Naive thymus-derived CD4-positive, alpha-beta T cell (primary cell): ENCODE data around the gene ANKRD23. TPM values are rescaled to one million over a fixed set of nuclear protein-coding genes. Genes with fewer than 3 reads are reported as not detected.
A peak's percentile ranks its signal among the peaks of the same experiment; 100 is the strongest.

Experiments used
- ATAC-seq: fragments of 150-1000 bp; cut with Tn5 transposase; 2 replicates; pipeline ENCODE4 v1.10.0; 2021; ENCODE audit warnings: mild to moderate bottlenecking, moderate library complexity
- CTCF ChIA-PET: fragments of 350-600 bp; sonication (Branson Sonifier 250); formaldehyde crosslinking; loops from one replicate; lab custom pipeline; 2021; ENCODE audit warnings: antibody characterized with exemption; lab: Charles Lee
- POLR2A ChIA-PET: fragments of 350-600 bp; sonication (Branson Sonifier 250); formaldehyde crosslinking; loops from one replicate; lab custom pipeline; 2021; ENCODE audit warnings: antibody characterized with exemption, inconsistent platforms; lab: Charles Lee
- DNase-seq, 9 donors: peaks; one replicate each; pipeline versions ENCODE4 v3.0.0 to v3.0.0-alpha.2; 2020 to 2022; ENCODE audit warnings: mixed read lengths in 1 of 9
- H3K27ac ChIP-seq: one replicate; pipeline ENCODE4 v1.7.0; 2013; ENCODE audit warnings: mild to moderate bottlenecking, low read depth, low read length, moderate library complexity
- H3K27me3 ChIP-seq, 2 donors: one replicate each; pipeline ENCODE4 v1.7.0; 2013; ENCODE audit warnings: low read length in 2 of 2, mild to moderate bottlenecking in 2 of 2, moderate library complexity in 2 of 2; ENCODE audit not compliant: control insufficient read depth in 2 of 2, insufficient read depth in 2 of 2
- H3K36me3 ChIP-seq, 3 experiments: 1 replicate in 2 of 3; 2 replicates in 1 of 3; pipeline ENCODE4 v1.7.0; 2013; ENCODE audit warnings: low read length in 3 of 3, mild to moderate bottlenecking in 3 of 3, moderate library complexity in 1 of 3; ENCODE audit not compliant: insufficient read depth in 3 of 3, control insufficient read depth in 2 of 3
- H3K4me1 ChIP-seq, 2 donors: one replicate each; pipeline ENCODE4 v1.7.0; 2013; ENCODE audit warnings: low read length in 2 of 2, mild to moderate bottlenecking in 2 of 2, moderate library complexity in 1 of 2; ENCODE audit not compliant: control insufficient read depth in 2 of 2, insufficient read depth in 2 of 2
- H3K4me3 ChIP-seq: 2 replicates; pipeline ENCODE4 v1.7.0; 2013; ENCODE audit warnings: mild to moderate bottlenecking, low read length
- H3K9me3 ChIP-seq, 3 experiments: 1 replicate in 2 of 3; 2 replicates in 1 of 3; pipeline ENCODE4 v1.7.0; 2013; ENCODE audit warnings: low read length in 3 of 3; ENCODE audit not compliant: control insufficient read depth in 2 of 3
- H3K27ac Mint-ChIP-seq, 9 donors: one replicate each; pipeline ENCODE4 v1.8.0; 2020 to 2022; ENCODE audit warnings: mixed read lengths in 9 of 9, mild to moderate bottlenecking in 8 of 9, moderate library complexity in 5 of 9, inconsistent platforms in 2 of 9
- H3K27me3 Mint-ChIP-seq, 5 donors: one replicate each; pipeline ENCODE4 v1.8.0; 2021 to 2022; ENCODE audit warnings: mixed read lengths in 5 of 5, mild to moderate bottlenecking in 1 of 5
- H3K36me3 Mint-ChIP-seq, 5 donors: one replicate each; pipeline ENCODE4 v1.8.0; 2020 to 2022; ENCODE audit warnings: mixed read lengths in 5 of 5, mild to moderate bottlenecking in 3 of 5, inconsistent platforms in 1 of 5
- H3K4me1 Mint-ChIP-seq, 7 donors: one replicate each; pipeline ENCODE4 v1.8.0; 2020 to 2022; ENCODE audit warnings: mixed read lengths in 7 of 7, mild to moderate bottlenecking in 3 of 7, inconsistent platforms in 1 of 7
- H3K4me3 Mint-ChIP-seq, 10 donors: one replicate each; pipeline ENCODE4 v1.8.0; 2020 to 2022; ENCODE audit warnings: mild to moderate bottlenecking in 10 of 10, mixed read lengths in 10 of 10, moderate library complexity in 6 of 10, inconsistent platforms in 2 of 10
- H3K9me3 Mint-ChIP-seq, 11 donors: one replicate each; pipeline ENCODE4 v1.8.0; 2020 to 2022; ENCODE audit warnings: mixed read lengths in 11 of 11, mild to moderate bottlenecking in 4 of 11, inconsistent platforms in 1 of 11, moderate library complexity in 1 of 11
- intact Hi-C, 2 donors: fragments of 100-400 bp; cut with micrococcal nuclease; formaldehyde crosslinking; loops; one replicate each; pipeline ENCODE4 v1.15.1; 2023
- polyA plus RNA-seq, 2 donors: library from polyadenylated mRNA; unstranded; fragments of 300-500 nt; fragmentation: Illumina TruSeq; gene quantifications; one replicate each; pipeline ENCODE4 v1.2.3, GENCODE V29; 2021
- total RNA-seq, 6 experiments: library from RNA in 5 of 6; stranded (reverse) in 5 of 6; gene quantifications; 1 replicate in 5 of 6; 2 replicates in 1 of 6; pipeline ENCODE4 v1.2.3 and lab custom pipeline; 2021 to 2026

Gene ANKRD23
- total and polyA plus RNA-seq, 7 experiments from 2014 or later: 0.64 to 19.8 (median 11.7) TPM

- POLR2A ChIA-PET: no interaction called here
- no peak for ATAC-seq
- no peaks in the 10 kb centered on the region for H3K9me3 ChIP-seq
- Mint-ChIP-seq H3K36me3 (peaks cover 0 to 20% (median 8%) of the 10 kb centered on the region in 5 donors), H3K27me3 (no peaks in the 10 kb centered on the region), H3K27ac (no peak overlapping the region), H3K4me3 (no peak overlapping the region), H3K4me1 (peaks cover 0 to 20% (median 12%) of the 10 kb centered on the region in 7 donors), H3K9me3 (peaks cover 0 to 3% (median 0%) of the 10 kb centered on the region in 11 donors)
- no peak for DNase-seq
- intact Hi-C loops: no loop called here
- H3K27me3 ChIP-seq: no peaks in the 10 kb centered on the region
- no peak overlapping the region for H3K4me3 ChIP-seq
- H3K36me3 ChIP-seq: peaks cover 0 to 24% (median 5%) of the 10 kb centered on the region in 3 experiments
- CTCF ChIA-PET: no interaction called here
- H3K27ac ChIP-seq: no peak overlapping the region
- H3K4me1 ChIP-seq: peaks cover 4 to 9% of the 10 kb centered on the region in 2 donors
Observed at GRCh38 chr2:96844405-96844808, 586 bp upstream of the ANKRD23 start.

GRCh38 chr2:96842600-96842999 lies 1.2 kb downstream of the ANKRD23 start:
- Histone ChIP-seq H3K4me1 (peaks cover 12 to 16% of the 10 kb centered on the region in 2 donors), H3K27me3 (no peaks in the 10 kb centered on the region), H3K9me3 (no peaks in the 10 kb centered on the region), H3K4me3 (no peak overlapping the region), H3K36me3 (peaks cover 0 to 12% (median 0%) of the 10 kb centered on the region in 3 experiments), H3K27ac (no peak overlapping the region)
- Mint-ChIP-seq H3K27ac (peak overlapping the region in 3 of 9 donors; percentile 42 to 81 (median 49)), H3K4me3 (no peak overlapping the region), H3K9me3 (peaks cover 0 to 3% (median 0%) of the 10 kb centered on the region in 11 donors), H3K4me1 (peaks cover 0 to 30% (median 18%) of the 10 kb centered on the region in 7 donors), H3K36me3 (peaks cover 0 to 10% (median 2%) of the 10 kb centered on the region in 5 donors), H3K27me3 (no peaks in the 10 kb centered on the region)
- CTCF ChIA-PET: interaction anchor here (0.6 to 1.1 kb wide), 4 partner anchors 16 to 119 kb away, joined by 3 read pairs; partner anchors contain the start of gene ANKRD39
- POLR2A ChIA-PET: interaction anchor here (0.6 to 1.1 kb wide), 5 partner anchors 9 to 270 kb away, joined by 3 to 5 read pairs (median 3); partner anchors contain the start of gene ANKRD39
- no peak for ATAC-seq
- no peak for DNase-seq
- intact Hi-C loops: no loop called here

- no peaks in the 10 kb centered on the region for H3K9me3 ChIP-seq
- no peak overlapping the region for H3K27ac ChIP-seq
- H3K36me3 ChIP-seq: peaks cover 0 to 8% (median 0%) of the 10 kb centered on the region in 3 experiments
- CTCF ChIA-PET: no interaction called here
- Mint-ChIP-seq H3K27ac (peak overlapping the region in 4 of 9 donors; percentile 48 to 66 (median 62)), H3K36me3 (peaks cover 0 to 8% (median 0%) of the 10 kb centered on the region in 5 donors), H3K27me3 (no peaks in the 10 kb centered on the region), H3K4me1 (peaks cover 0 to 30% (median 18%) of the 10 kb centered on the region in 7 donors), H3K9me3 (peaks cover 0 to 3% (median 0%) of the 10 kb centered on the region in 11 donors), H3K4me3 (no peak overlapping the region)
- peaks cover 12 to 16% of the 10 kb centered on the region in 2 donors for H3K4me1 ChIP-seq
- DNase-seq (no peak), ATAC-seq (no peak)
- intact Hi-C loops: no loop called here
- H3K4me3 ChIP-seq: no peak overlapping the region
- POLR2A ChIA-PET: interaction anchor here (1.1 kb wide), 1 partner anchor 16 kb away, joined by 4 read pairs; the partner anchor contains the start of gene ANKRD39
- no peaks in the 10 kb centered on the region for H3K27me3 ChIP-seq
Observed at GRCh38 chr2:96841701-96842495, 1.9 kb downstream of the ANKRD23 start.

GRCh38 chr2:96839875-96840850 lies 3.7 kb downstream of the ANKRD23 start:
- Mint-ChIP-seq H3K27ac (peak overlapping the region in 8 of 9 donors; percentile 28 to 85 (median 56)), H3K4me3 (peak overlapping the region; percentile 36 to 83 (median 51)), H3K9me3 (peaks cover 0 to 3% (median 0%) of the 10 kb centered on the region in 11 donors), H3K4me1 (peaks cover 0 to 30% (median 18%) of the 10 kb centered on the region in 7 donors), H3K36me3 (peaks cover 0 to 9% (median 0%) of the 10 kb centered on the region in 5 donors), H3K27me3 (no peaks in the 10 kb centered on the region)
- intact Hi-C loops: loop anchor here (1.0 to 2.0 kb wide), 3 partner anchors 18 to 24 kb away; partner anchors contain the start of genes CNNM3 (in 2 of the 2) and ANKRD39 (in 1 of the 2)
- Histone ChIP-seq H3K27me3 (no peaks in the 10 kb centered on the region), H3K36me3 (peaks cover 0 to 1% (median 0%) of the 10 kb centered on the region in 3 experiments), H3K4me3 (peak overlapping the region; percentile 56), H3K4me1 (peaks cover 12 to 16% of the 10 kb centered on the region in 2 donors), H3K27ac (peak overlapping the region; percentile 22), H3K9me3 (no peaks in the 10 kb centered on the region)
- ChIA-PET POLR2A (interaction anchor here (0.6 to 4.4 kb wide), 9 partner anchors 9 to 112 kb away, joined by 3 to 48 read pairs (median 3); partner anchors contain the start of genes ANKRD39 and CNNM3), CTCF (interaction anchor here (1.1 to 1.6 kb wide), 3 partner anchors 17 to 111 kb away, joined by 3 to 5 read pairs (median 5); partner anchors contain the start of genes ANKRD39 and CNNM3)
- no peak for ATAC-seq
- DNase-seq: no peak

GRCh38 chr2:96839293-96839874 lies 4.4 kb downstream of the ANKRD23 start:
- H3K27ac ChIP-seq: peak overlapping the region; percentile 53
- H3K36me3 Mint-ChIP-seq: peaks cover 0 to 9% (median 0%) of the 10 kb centered on the region in 5 donors
- peak overlapping the region; percentile 48 to 84 (median 73) for H3K4me3 Mint-ChIP-seq

More at GRCh38 chr2:96839293-96839874, 4.4 kb downstream of the ANKRD23 start:
- Mint-ChIP-seq H3K4me1 (peaks cover 0 to 30% (median 18%) of the 10 kb centered on the region in 7 donors), H3K27me3 (no peaks in the 10 kb centered on the region), H3K9me3 (peaks cover 0 to 3% (median 0%) of the 10 kb centered on the region in 11 donors), H3K27ac (peak overlapping the region; percentile 34 to 92 (median 83))
- H3K4me3 ChIP-seq: peak overlapping the region; percentile 56
- H3K27me3 ChIP-seq: no peaks in the 10 kb centered on the region
- ATAC-seq (peak; percentile 98), DNase-seq (peak; percentile 69 to 84 (median 80))
- CTCF ChIA-PET: interaction anchor here (1.2 to 1.6 kb wide), 2 partner anchors 18 to 23 kb away, joined by 3 to 5 read pairs; partner anchors contain the start of genes ANKRD39 and CNNM3
- no peaks in the 10 kb centered on the region for H3K9me3 ChIP-seq
- intact Hi-C loops: loop anchor here (1.0 to 2.0 kb wide), 3 partner anchors 19 to 23 kb away; partner anchors contain the start of genes CNNM3 (in 2 of the 2) and ANKRD39 (in 1 of the 2)
- POLR2A ChIA-PET: interaction anchor here (0.6 to 4.4 kb wide), 10 partner anchors 9 to 113 kb away, joined by 3 to 48 read pairs (median 4); partner anchors contain the start of genes ANKRD39 and CNNM3
- H3K36me3 ChIP-seq: peaks cover 0 to 4% (median 0%) of the 10 kb centered on the region in 3 experiments
- H3K4me1 ChIP-seq: peaks cover 12 to 16% of the 10 kb centered on the region in 2 donors
